ENCODE results near the gene PRUNE1.

- TF ChIP-seq CSRNP3 (CRISPR knock-in tag; IDR thresholded peaks at IDR 0.05) (no peak), PATZ1 (CRISPR knock-in tag; IDR thresholded peaks at IDR 0.05; ENCODE audit: borderline replicate concordance) (no peak), GLIS3 (CRISPR knock-in tag; IDR thresholded peaks at IDR 0.05) (no peak), ARNTL (CRISPR knock-in tag; IDR thresholded peaks at IDR 0.05; ENCODE audit: borderline replicate concordance, low read depth) (no peak), ZNF70 (CRISPR knock-in tag; IDR thresholded peaks at IDR 0.05) (no peak), TOX (CRISPR knock-in tag; IDR thresholded peaks at IDR 0.05; ENCODE audit: borderline replicate concordance) (no peak; the same call in 1 of the 2 replicates), ZFP30 (CRISPR knock-in tag; IDR thresholded peaks at IDR 0.05) (no peak), CREB5 (CRISPR knock-in tag; IDR thresholded peaks at IDR 0.05; ENCODE audit: low read depth) (no peak), ZFP3 (CRISPR knock-in tag; IDR thresholded peaks at IDR 0.05) (no peak), CSDC2 (CRISPR knock-in tag; IDR thresholded peaks at IDR 0.05) (no peak)
These were observed 54.6 kb downstream of the PRUNE1 start for GRCh38 chr1:151062741-151063371.

All from SK-N-SH treated with all-trans-retinoic acid at 6 μM for 48 hours (cell line).